Parathyroid adenoma (tissue), 2 donors: ENCODE data around the gene PCSK9.

ENCODE experiments used
- H2AFZ ChIP-seq: fragments of 300-600 bp; sonication (generic); one replicate; pipeline ENCODE4 v1.7.0; 2017; ENCODE audit warnings: antibody characterized with exemption, mild to moderate bottlenecking
- H3K27ac ChIP-seq: fragments of 300-600 bp; sonication (generic); one replicate; pipeline ENCODE4 v1.7.0; 2017
- H3K27me3 ChIP-seq: fragments of 300-600 bp; sonication (generic); one replicate; pipeline ENCODE4 v1.7.0; 2017; ENCODE audit warnings: low read length; ENCODE audit not compliant: control insufficient read depth, insufficient read depth
- H3K36me3 ChIP-seq: fragments of 300-600 bp; sonication (generic); one replicate; pipeline ENCODE4 v1.7.0; 2017; ENCODE audit warnings: low read length; ENCODE audit not compliant: control insufficient read depth, insufficient read depth
- H3K4me1 ChIP-seq: fragments of 300-600 bp; sonication (generic); one replicate; pipeline ENCODE4 v1.7.0; 2017; ENCODE audit warnings: control low read depth
- H3K4me2 ChIP-seq: fragments of 300-600 bp; sonication (generic); one replicate; pipeline ENCODE4 v1.7.0; 2017; ENCODE audit warnings: low read length
- H3K4me3 ChIP-seq: fragments of 300-600 bp; sonication (generic); one replicate; pipeline ENCODE4 v1.7.0; 2017; ENCODE audit warnings: low read depth, low read length
- H3K79me2 ChIP-seq: fragments of 300-600 bp; sonication (generic); one replicate; pipeline ENCODE4 v1.7.0; 2017; ENCODE audit warnings: control low read depth
- H3K9ac ChIP-seq: fragments of 300-600 bp; sonication (generic); one replicate; pipeline ENCODE4 v1.7.0; 2017; ENCODE audit warnings: mild to moderate bottlenecking
- H3K9me3 ChIP-seq: fragments of 300-600 bp; sonication (generic); one replicate; pipeline ENCODE4 v1.7.0; 2017; ENCODE audit warnings: low read length; ENCODE audit not compliant: control insufficient read depth
- TF ChIP-seq, protein P1 (sequence below): fragments of 300-600 bp; sonication (generic); IDR thresholded peaks from one replicate; pipeline ENCODE4 v1.7.0; 2017; ENCODE audit warnings: antibody characterized with exemption, mild to moderate bottlenecking
- donor health status: primary hyperparathyroidism.

PCSK9 gene

GRCh38 chr1:55074455-55074854 lies 35.1 kb downstream of the PCSK9 start:
- Histone ChIP-seq H3K4me3 (no peak overlapping the region), H3K9ac (no peak overlapping the region), H3K79me2 (no peaks in the 10 kb centered on the region), H3K36me3 (no peaks in the 10 kb centered on the region), H3K4me2 (no peak overlapping the region), H3K27ac (no peak overlapping the region), H3K27me3 (no peaks in the 10 kb centered on the region), H2AFZ (no peak overlapping the region), H3K4me1 (no peaks in the 10 kb centered on the region), H3K9me3 (no peaks in the 10 kb centered on the region)
- TF ChIP-seq, protein P1, sequence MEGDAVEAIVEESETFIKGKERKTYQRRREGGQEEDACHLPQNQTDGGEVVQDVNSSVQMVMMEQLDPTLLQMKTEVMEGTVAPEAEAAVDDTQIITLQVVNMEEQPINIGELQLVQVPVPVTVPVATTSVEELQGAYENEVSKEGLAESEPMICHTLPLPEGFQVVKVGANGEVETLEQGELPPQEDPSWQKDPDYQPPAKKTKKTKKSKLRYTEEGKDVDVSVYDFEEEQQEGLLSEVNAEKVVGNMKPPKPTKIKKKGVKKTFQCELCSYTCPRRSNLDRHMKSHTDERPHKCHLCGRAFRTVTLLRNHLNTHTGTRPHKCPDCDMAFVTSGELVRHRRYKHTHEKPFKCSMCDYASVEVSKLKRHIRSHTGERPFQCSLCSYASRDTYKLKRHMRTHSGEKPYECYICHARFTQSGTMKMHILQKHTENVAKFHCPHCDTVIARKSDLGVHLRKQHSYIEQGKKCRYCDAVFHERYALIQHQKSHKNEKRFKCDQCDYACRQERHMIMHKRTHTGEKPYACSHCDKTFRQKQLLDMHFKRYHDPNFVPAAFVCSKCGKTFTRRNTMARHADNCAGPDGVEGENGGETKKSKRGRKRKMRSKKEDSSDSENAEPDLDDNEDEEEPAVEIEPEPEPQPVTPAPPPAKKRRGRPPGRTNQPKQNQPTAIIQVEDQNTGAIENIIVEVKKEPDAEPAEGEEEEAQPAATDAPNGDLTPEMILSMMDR: no peak

GRCh38 chr1:55076356-55076755 lies 37.0 kb downstream of the PCSK9 start:
- no peaks in the 10 kb centered on the region for H3K36me3 ChIP-seq
- H3K9me3 ChIP-seq: no peaks in the 10 kb centered on the region
- no peaks in the 10 kb centered on the region for H3K4me1 ChIP-seq
- H3K79me2 ChIP-seq: no peaks in the 10 kb centered on the region
- H3K4me3 ChIP-seq: no peak overlapping the region
- H3K27ac ChIP-seq: no peak overlapping the region
- H3K4me2 ChIP-seq: no peak overlapping the region
- H3K27me3 ChIP-seq: no peaks in the 10 kb centered on the region
- TF ChIP-seq, protein P1: no peak
- no peak overlapping the region for H3K9ac ChIP-seq
- H2AFZ ChIP-seq: no peak overlapping the region

DNA sequence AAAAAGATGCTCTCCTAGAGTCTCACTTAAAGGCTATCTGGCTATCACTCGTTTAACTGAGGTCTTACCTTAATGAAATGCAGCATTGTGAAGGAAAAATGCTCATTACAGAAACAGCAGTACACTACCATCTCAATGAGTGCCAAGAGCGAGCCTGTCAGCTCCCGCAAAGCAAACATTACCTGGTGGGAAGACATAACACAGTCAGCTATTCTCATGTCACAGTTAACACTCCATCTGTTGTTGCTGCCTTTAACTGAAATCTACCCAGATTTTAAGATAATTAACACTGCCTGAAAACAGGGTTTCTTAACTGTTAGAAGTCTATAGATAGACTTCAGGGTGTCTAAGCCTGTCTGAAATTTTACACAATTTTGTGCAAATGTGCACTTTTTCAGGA lies 39.1 kb downstream of the PCSK9 start:
- Histone ChIP-seq H3K4me3 (no peak overlapping the region), H3K9me3 (no peaks in the 10 kb centered on the region), H3K27me3 (no peaks in the 10 kb centered on the region), H3K4me1 (no peaks in the 10 kb centered on the region), H3K27ac (no peak overlapping the region), H3K36me3 (no peaks in the 10 kb centered on the region), H3K4me2 (no peak overlapping the region), H2AFZ (no peak overlapping the region), H3K79me2 (no peaks in the 10 kb centered on the region), H3K9ac (no peak overlapping the region)
- TF ChIP-seq, protein P1: no peak

GRCh38 chr1:55079651-55080050 lies 40.3 kb downstream of the PCSK9 start:
- Histone ChIP-seq H3K4me3 (no peak overlapping the region), H3K9me3 (no peaks in the 10 kb centered on the region), H3K36me3 (no peaks in the 10 kb centered on the region), H2AFZ (no peak overlapping the region), H3K27ac (no peak overlapping the region), H3K4me1 (no peaks in the 10 kb centered on the region), H3K4me2 (no peak overlapping the region), H3K79me2 (no peaks in the 10 kb centered on the region), H3K27me3 (no peaks in the 10 kb centered on the region), H3K9ac (no peak overlapping the region)
- TF ChIP-seq, protein P1: no peak

- H3K9ac ChIP-seq: no peak overlapping the region
- no peaks in the 10 kb centered on the region for H3K9me3 ChIP-seq
- H3K4me1 ChIP-seq: no peaks in the 10 kb centered on the region
- no peak overlapping the region for H3K4me3 ChIP-seq
- H3K4me2 ChIP-seq: no peak overlapping the region
- H3K27me3 ChIP-seq: no peaks in the 10 kb centered on the region
- TF ChIP-seq, protein P1: no peak
- no peaks in the 10 kb centered on the region for H3K36me3 ChIP-seq
- H2AFZ ChIP-seq: no peak overlapping the region
- no peaks in the 10 kb centered on the region for H3K79me2 ChIP-seq
- no peak overlapping the region for H3K27ac ChIP-seq
These were observed 42.0 kb downstream of the PCSK9 start for GRCh38 chr1:55081188-55081904.
